ENCODE results near the gene CYTIP. TPM values are rescaled to one million over a fixed set of nuclear protein-coding genes. Genes with fewer than 3 reads are reported as not detected.

Gene CYTIP
- total RNA-seq, 1 experiment from 2014 or later, result 97.7 TPM

GRCh38 chr2:157480182-157480961, 36.5 kb upstream of the CYTIP start:
- Histone ChIP-seq H3K4me2 (ENCODE audit: low read depth, low read length, poor library complexity, severe bottlenecking) (no peak overlapping the region), H3K36me3 (ENCODE audit: insufficient read depth, low read length) (no peaks in the 10 kb centered on the region), H2AFZ (ENCODE audit: low read length) (no peak overlapping the region), H3K9me2 (replicated peaks; ENCODE audit: insufficient read depth, low read length) (no peaks in the 10 kb centered on the region), H3K79me2 (ENCODE audit: low read length) (no peaks in the 10 kb centered on the region), H3K4me3 (ENCODE audit: low read length) (no peak overlapping the region), H4K20me1 (ENCODE audit: insufficient read depth, low read depth, low read length) (no peaks in the 10 kb centered on the region), H3K9ac (ENCODE audit: low read length) (no peak overlapping the region), H3K27me3 (ENCODE audit: low read length) (no peaks in the 10 kb centered on the region), H3K27ac (ENCODE audit: low read length) (no peak overlapping the region), H3K4me1 (ENCODE audit: low read length) (peaks cover 14% of the 10 kb centered on the region), H3K9me3 (ENCODE audit: low read length) (no peaks in the 10 kb centered on the region)
- no peak for DNase-seq

GRCh38 chr2:157479081-157480027, 35.5 kb upstream of the CYTIP start:
- no peak for DNase-seq
- Histone ChIP-seq H3K36me3 (ENCODE audit: insufficient read depth, low read length) (no peaks in the 10 kb centered on the region), H3K4me1 (ENCODE audit: low read length) (peaks cover 13% of the 10 kb centered on the region), H3K4me3 (ENCODE audit: low read length) (no peak overlapping the region), H2AFZ (ENCODE audit: low read length) (peak overlapping the region; percentile 63; the same call in 1 of the 2 replicates), H3K27me3 (ENCODE audit: low read length) (no peaks in the 10 kb centered on the region), H3K9ac (ENCODE audit: low read length) (no peak overlapping the region), H3K27ac (ENCODE audit: low read length) (no peak overlapping the region), H3K9me3 (ENCODE audit: low read length) (no peaks in the 10 kb centered on the region), H3K9me2 (replicated peaks; ENCODE audit: insufficient read depth, low read length) (no peaks in the 10 kb centered on the region), H3K79me2 (ENCODE audit: low read length) (no peaks in the 10 kb centered on the region), H4K20me1 (ENCODE audit: insufficient read depth, low read depth, low read length) (no peaks in the 10 kb centered on the region), H3K4me2 (ENCODE audit: low read depth, low read length, poor library complexity, severe bottlenecking) (no peak overlapping the region)

- no peak overlapping the region for H3K9ac ChIP-seq (ENCODE audit: low read length)
- no peaks in the 10 kb centered on the region for H3K9me2 ChIP-seq (replicated peaks; ENCODE audit: insufficient read depth, low read length)
- no peaks in the 10 kb centered on the region for H3K79me2 ChIP-seq (ENCODE audit: low read length)
- peaks cover 26% of the 10 kb centered on the region for H3K4me1 ChIP-seq (ENCODE audit: low read length)
- no peak for DNase-seq
- no peaks in the 10 kb centered on the region for H3K27me3 ChIP-seq (ENCODE audit: low read length)
- H3K4me2 ChIP-seq (ENCODE audit: low read depth, low read length, poor library complexity, severe bottlenecking), result no peak overlapping the region
- H2AFZ ChIP-seq (ENCODE audit: low read length), result no peak overlapping the region
- no peak overlapping the region for H3K27ac ChIP-seq (ENCODE audit: low read length)
- H3K9me3 ChIP-seq (ENCODE audit: low read length), result no peaks in the 10 kb centered on the region
- H4K20me1 ChIP-seq (ENCODE audit: insufficient read depth, low read depth, low read length), result no peaks in the 10 kb centered on the region
- H3K4me3 ChIP-seq (ENCODE audit: low read length), result no peak overlapping the region
- H3K36me3 ChIP-seq (ENCODE audit: insufficient read depth, low read length), result no peaks in the 10 kb centered on the region
These were observed 34.0 kb upstream of the CYTIP start for GRCh38 chr2:157477919-157478318.

DNA sequence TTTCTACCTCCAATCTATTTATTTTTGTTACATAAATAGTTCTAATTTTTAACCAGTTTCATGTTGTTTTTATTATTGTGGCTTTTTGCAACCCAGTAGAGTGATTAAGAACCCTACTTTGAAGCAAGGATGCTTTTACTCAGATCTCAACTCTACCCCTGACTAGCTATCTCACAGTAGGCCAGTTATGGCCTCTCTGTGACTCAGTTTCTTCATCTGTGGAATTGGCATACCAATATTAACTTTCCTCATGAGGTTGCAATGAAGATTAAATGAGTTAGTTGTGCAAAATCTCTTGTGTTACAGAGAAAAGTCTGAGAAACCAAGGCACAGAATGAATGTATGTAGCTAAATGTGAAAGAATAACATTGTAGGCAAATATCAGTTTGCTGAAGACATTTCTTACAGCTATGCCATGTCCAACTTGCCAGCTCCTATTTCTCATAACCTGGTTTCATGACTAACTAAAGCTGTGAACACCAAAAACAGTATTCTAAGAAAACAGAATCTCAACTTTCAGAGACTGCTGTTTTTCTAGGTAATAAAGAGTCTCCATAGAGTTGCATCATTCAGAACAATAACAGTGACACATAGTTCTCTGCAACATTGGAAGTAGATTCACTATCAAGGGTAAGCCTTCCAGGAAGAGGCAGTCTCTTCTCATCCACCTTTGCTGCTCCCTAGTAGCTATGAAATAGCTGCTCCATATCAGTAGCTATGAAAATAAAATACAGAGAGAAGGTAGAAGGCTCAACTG, 33.2 kb upstream of the CYTIP start:
- DNase-seq, result no peak
- H3K9ac ChIP-seq (ENCODE audit: low read length), result no peak overlapping the region
- no peaks in the 10 kb centered on the region for H3K79me2 ChIP-seq (ENCODE audit: low read length)
- no peak overlapping the region for H3K4me3 ChIP-seq (ENCODE audit: low read length)
- no peak overlapping the region for H2AFZ ChIP-seq (ENCODE audit: low read length)
- H3K4me1 ChIP-seq (ENCODE audit: low read length), result peaks cover 29% of the 10 kb centered on the region
- H3K9me3 ChIP-seq (ENCODE audit: low read length), result no peaks in the 10 kb centered on the region
- H3K9me2 ChIP-seq (replicated peaks; ENCODE audit: insufficient read depth, low read length), result no peaks in the 10 kb centered on the region
- H3K27ac ChIP-seq (ENCODE audit: low read length), result no peak overlapping the region
- no peaks in the 10 kb centered on the region for H3K27me3 ChIP-seq (ENCODE audit: low read length)
- H4K20me1 ChIP-seq (ENCODE audit: insufficient read depth, low read depth, low read length), result no peaks in the 10 kb centered on the region
- no peaks in the 10 kb centered on the region for H3K36me3 ChIP-seq (ENCODE audit: insufficient read depth, low read length)
- H3K4me2 ChIP-seq (ENCODE audit: low read depth, low read length, poor library complexity, severe bottlenecking), result no peak overlapping the region

DNA sequence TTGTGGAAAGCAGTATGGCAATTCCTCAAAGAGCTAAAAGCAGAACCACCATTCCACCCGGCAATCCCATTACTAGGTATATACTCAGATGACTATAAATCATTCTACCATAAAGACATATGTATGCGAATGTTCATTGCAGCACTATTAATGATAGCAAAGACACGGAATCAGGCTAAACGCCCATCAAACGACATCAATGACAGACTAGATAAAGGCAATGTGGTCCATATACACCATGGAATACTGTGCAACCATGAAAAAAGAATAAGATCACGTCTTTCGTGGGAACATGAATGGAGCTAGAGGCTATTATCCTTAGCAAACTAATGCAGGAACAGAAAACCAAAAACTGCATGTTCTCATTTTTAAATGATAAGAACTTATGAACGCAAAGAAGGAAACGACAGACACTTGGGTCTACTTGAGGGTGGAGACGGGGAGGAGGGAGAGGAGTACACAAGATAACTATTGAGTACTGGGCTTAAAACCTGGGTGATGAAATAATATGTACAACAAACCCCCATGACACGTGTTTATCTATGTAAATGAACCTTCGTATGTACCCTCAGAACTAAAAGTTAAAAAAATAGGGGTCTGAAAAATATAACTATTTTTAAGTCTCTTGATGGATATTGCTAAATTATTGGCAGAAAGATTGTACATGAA, 32.0 kb upstream of the CYTIP start:
- Histone ChIP-seq H3K9me2 (replicated peaks; ENCODE audit: insufficient read depth, low read length) (no peaks in the 10 kb centered on the region), H3K36me3 (ENCODE audit: insufficient read depth, low read length) (no peaks in the 10 kb centered on the region), H3K4me1 (ENCODE audit: low read length) (peaks cover 29% of the 10 kb centered on the region), H3K79me2 (ENCODE audit: low read length) (no peaks in the 10 kb centered on the region), H2AFZ (ENCODE audit: low read length) (peak overlapping the region; percentile 17; the same call in 1 of the 2 replicates), H3K4me3 (ENCODE audit: low read length) (no peak overlapping the region), H3K27me3 (ENCODE audit: low read length) (no peaks in the 10 kb centered on the region), H3K9me3 (ENCODE audit: low read length) (no peaks in the 10 kb centered on the region), H4K20me1 (ENCODE audit: insufficient read depth, low read depth, low read length) (no peaks in the 10 kb centered on the region), H3K9ac (ENCODE audit: low read length) (no peak overlapping the region), H3K27ac (ENCODE audit: low read length) (no peak overlapping the region), H3K4me2 (ENCODE audit: low read depth, low read length, poor library complexity, severe bottlenecking) (no peak overlapping the region)
- no peak for DNase-seq

DNA sequence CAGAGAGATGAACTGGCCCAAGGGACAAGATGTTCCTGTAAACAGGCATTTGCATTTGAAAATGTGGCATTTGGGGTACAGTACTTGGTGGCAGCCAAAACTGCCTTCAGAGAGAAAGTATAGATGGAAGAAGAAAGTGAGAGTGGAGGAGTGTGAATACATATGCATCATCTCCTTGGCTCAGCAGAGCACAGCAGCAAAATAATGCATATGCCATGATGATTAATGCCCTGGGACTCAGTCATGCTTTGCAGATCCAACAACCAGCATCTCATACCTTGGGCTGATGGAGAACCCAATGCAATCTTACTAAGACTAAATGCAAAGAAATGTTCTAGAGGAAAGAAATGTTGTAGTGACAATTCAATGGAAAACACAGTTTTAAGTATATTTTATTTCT, 29.7 kb upstream of the CYTIP start:
- Histone ChIP-seq H2AFZ (ENCODE audit: low read length) (peak overlapping the region; percentile 44; the same call in 1 of the 2 replicates), H3K4me1 (ENCODE audit: low read length) (peaks cover 44% of the 10 kb centered on the region), H3K4me3 (ENCODE audit: low read length) (no peak overlapping the region), H3K9me3 (ENCODE audit: low read length) (no peaks in the 10 kb centered on the region), H3K36me3 (ENCODE audit: insufficient read depth, low read length) (no peaks in the 10 kb centered on the region), H3K27me3 (ENCODE audit: low read length) (no peaks in the 10 kb centered on the region), H3K9me2 (replicated peaks; ENCODE audit: insufficient read depth, low read length) (no peaks in the 10 kb centered on the region), H3K4me2 (ENCODE audit: low read depth, low read length, poor library complexity, severe bottlenecking) (peak overlapping the region; percentile 8), H3K9ac (ENCODE audit: low read length) (no peak overlapping the region), H3K27ac (ENCODE audit: low read length) (no peak overlapping the region), H4K20me1 (ENCODE audit: insufficient read depth, low read depth, low read length) (no peaks in the 10 kb centered on the region), H3K79me2 (ENCODE audit: low read length) (no peaks in the 10 kb centered on the region)
- no peak for DNase-seq

DNA sequence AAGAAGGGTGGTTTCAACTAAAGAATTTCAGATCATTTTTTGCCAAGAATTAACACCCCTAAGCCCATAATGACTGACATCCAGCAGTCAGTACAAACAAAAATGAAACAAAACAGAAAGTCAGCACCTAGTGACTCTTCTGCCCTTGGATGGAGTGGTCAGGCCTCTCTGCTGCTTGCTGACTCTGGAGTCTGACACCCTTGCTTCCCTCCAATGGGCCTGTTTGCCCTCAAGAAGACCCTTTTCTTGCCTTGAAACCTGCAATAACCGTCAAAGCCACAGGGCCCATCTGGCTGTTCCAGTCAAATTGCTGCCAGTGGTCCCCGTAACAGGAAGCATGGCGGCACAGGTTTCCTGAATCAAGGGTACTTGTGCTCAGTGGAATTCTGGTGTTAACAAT, 27.2 kb upstream of the CYTIP start:
- Histone ChIP-seq H3K9ac (ENCODE audit: low read length) (no peak overlapping the region), H3K9me2 (replicated peaks; ENCODE audit: insufficient read depth, low read length) (no peaks in the 10 kb centered on the region), H2AFZ (ENCODE audit: low read length) (no peak overlapping the region), H3K4me1 (ENCODE audit: low read length) (peaks cover 50% of the 10 kb centered on the region), H3K4me3 (ENCODE audit: low read length) (no peak overlapping the region), H4K20me1 (ENCODE audit: insufficient read depth, low read depth, low read length) (no peaks in the 10 kb centered on the region), H3K79me2 (ENCODE audit: low read length) (no peaks in the 10 kb centered on the region), H3K4me2 (ENCODE audit: low read depth, low read length, poor library complexity, severe bottlenecking) (no peak overlapping the region), H3K27me3 (ENCODE audit: low read length) (no peaks in the 10 kb centered on the region), H3K36me3 (ENCODE audit: insufficient read depth, low read length) (no peaks in the 10 kb centered on the region), H3K27ac (ENCODE audit: low read length) (no peak overlapping the region), H3K9me3 (ENCODE audit: low read length) (no peaks in the 10 kb centered on the region)
- DNase-seq, result no peak
